Ovary (tissue), 3 donors: ENCODE data around the gene SH3RF3.

Source experiments
- POLR2A ChIP-seq: fragments of 450-650 bp; IDR thresholded peaks from one replicate; pipeline ENCODE4 v1.6.1; 2017; ENCODE audit warnings: antibody characterized with exemption, mild to moderate bottlenecking, moderate library complexity
- TF ChIP-seq, protein P1 (sequence below), 3 donors: fragments of 450-650 bp in 2 of 3; fragments of 200-600 bp in 1 of 3; IDR thresholded peaks; one replicate each; pipeline versions ENCODE4 v1.5.1 to v1.8.0; 2016 to 2022; ENCODE audit warnings: antibody characterized with exemption in 3 of 3, mild to moderate bottlenecking in 1 of 3
- donor health status: DM: no; HTN: no; CAD: no.

DNA sequence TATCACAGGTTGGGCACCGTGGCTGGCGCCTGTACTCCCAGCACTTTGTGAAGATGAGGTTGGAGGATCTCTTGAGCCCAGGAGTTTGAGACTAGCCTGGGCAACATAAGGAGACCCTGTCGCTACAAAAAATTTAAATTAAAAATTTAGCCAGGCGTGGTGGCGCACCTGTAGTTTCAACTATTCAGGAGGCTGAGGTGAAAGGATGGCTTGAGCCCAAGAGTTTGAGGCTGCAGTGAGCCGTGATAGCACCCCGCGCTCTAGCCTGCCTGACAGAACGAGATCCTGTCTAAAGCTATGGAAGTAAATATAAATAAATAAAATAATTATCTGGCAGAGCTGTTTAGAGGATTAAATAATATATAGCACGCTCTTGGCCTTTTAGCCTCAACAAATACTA lies 1.4 kb upstream of the SH3RF3 start:
- TF ChIP-seq POLR2A, result no peak
- TF ChIP-seq, protein P1, sequence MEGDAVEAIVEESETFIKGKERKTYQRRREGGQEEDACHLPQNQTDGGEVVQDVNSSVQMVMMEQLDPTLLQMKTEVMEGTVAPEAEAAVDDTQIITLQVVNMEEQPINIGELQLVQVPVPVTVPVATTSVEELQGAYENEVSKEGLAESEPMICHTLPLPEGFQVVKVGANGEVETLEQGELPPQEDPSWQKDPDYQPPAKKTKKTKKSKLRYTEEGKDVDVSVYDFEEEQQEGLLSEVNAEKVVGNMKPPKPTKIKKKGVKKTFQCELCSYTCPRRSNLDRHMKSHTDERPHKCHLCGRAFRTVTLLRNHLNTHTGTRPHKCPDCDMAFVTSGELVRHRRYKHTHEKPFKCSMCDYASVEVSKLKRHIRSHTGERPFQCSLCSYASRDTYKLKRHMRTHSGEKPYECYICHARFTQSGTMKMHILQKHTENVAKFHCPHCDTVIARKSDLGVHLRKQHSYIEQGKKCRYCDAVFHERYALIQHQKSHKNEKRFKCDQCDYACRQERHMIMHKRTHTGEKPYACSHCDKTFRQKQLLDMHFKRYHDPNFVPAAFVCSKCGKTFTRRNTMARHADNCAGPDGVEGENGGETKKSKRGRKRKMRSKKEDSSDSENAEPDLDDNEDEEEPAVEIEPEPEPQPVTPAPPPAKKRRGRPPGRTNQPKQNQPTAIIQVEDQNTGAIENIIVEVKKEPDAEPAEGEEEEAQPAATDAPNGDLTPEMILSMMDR (IDR thresholded peaks at IDR 0.05), result no peak
